CD4-positive, alpha-beta T cell (primary cell): ENCODE data around the gene SLC22A31. TPM values are rescaled to one million over a fixed set of nuclear protein-coding genes. Genes with fewer than 3 reads are reported as not detected.

ENCODE experiments used
- ATAC-seq: fragments of 200-7000 bp; cut with Tn5 transposase; one replicate; pipeline ENCODE4 v1.10.0; 2022; ENCODE audit warnings: mild to moderate bottlenecking; ENCODE audit not compliant: poor library complexity
- CTCF ChIA-PET: fragments of 350-600 bp; sonication (Branson Sonifier 250); formaldehyde crosslinking; loops from one replicate; lab custom pipeline; 2021; ENCODE audit warnings: antibody characterized with exemption, inconsistent platforms; lab: Charles Lee
- POLR2A ChIA-PET: fragments of 350-600 bp; sonication (Branson Sonifier 250); formaldehyde crosslinking; loops from one replicate; lab custom pipeline; 2021; ENCODE audit warnings: antibody characterized with exemption, inconsistent platforms; lab: Charles Lee
- DNase-seq, 14 experiments: peaks; one replicate each; pipeline ENCODE4 v3.0.0-alpha.2; 2013 to 2020; ENCODE audit warnings: mixed read lengths in 2 of 14
- H3K27ac ChIP-seq, 2 donors: one replicate each; pipeline versions ENCODE4 v1.5.1 to v1.7.0; 2013; ENCODE audit warnings: low read length in 2 of 2, low read depth in 1 of 2, mild to moderate bottlenecking in 1 of 2
- H3K27me3 ChIP-seq, 2 experiments: 1 replicate in 1 of 2; 2 replicates in 1 of 2; pipeline versions ENCODE4 v1.6.1 to v1.7.0; 2013; ENCODE audit warnings: low read length in 2 of 2, control low read depth in 1 of 2, mild to moderate bottlenecking in 1 of 2, moderate library complexity in 1 of 2; ENCODE audit not compliant: insufficient read depth in 2 of 2, control insufficient read depth in 1 of 2
- H3K36me3 ChIP-seq: one replicate; pipeline ENCODE4 v1.6.1; 2013; ENCODE audit warnings: low read length, control low read depth; ENCODE audit not compliant: insufficient read depth
- H3K4me1 ChIP-seq: one replicate; pipeline ENCODE4 v1.6.1; 2013; ENCODE audit warnings: low read length, control low read depth; ENCODE audit not compliant: insufficient read depth
- H3K4me3 ChIP-seq: one replicate; pipeline ENCODE4 v1.5.1; 2013; ENCODE audit warnings: mild to moderate bottlenecking, low read length, moderate library complexity
- H3K9me3 ChIP-seq, 2 experiments: 1 replicate in 1 of 2; 2 replicates in 1 of 2; pipeline versions ENCODE4 v1.6.1 to v1.7.0; 2013; ENCODE audit warnings: low read length in 2 of 2, mild to moderate bottlenecking in 2 of 2, control low read depth in 1 of 2, moderate library complexity in 1 of 2; ENCODE audit not compliant: control insufficient read depth in 1 of 2, insufficient read depth in 1 of 2
- H3K27ac Mint-ChIP-seq: one replicate; pipeline ENCODE4 v1.8.0; 2020; ENCODE audit warnings: mixed read lengths
- H3K27me3 Mint-ChIP-seq: one replicate; pipeline ENCODE4 v1.8.0; 2021; ENCODE audit warnings: mixed read lengths
- H3K36me3 Mint-ChIP-seq: one replicate; pipeline ENCODE4 v1.8.0; 2021; ENCODE audit warnings: low read depth, mixed read lengths
- H3K4me1 Mint-ChIP-seq: one replicate; pipeline ENCODE4 v1.8.0; 2021; ENCODE audit warnings: low read depth, mixed read lengths
- H3K4me3 Mint-ChIP-seq: one replicate; pipeline ENCODE4 v1.8.0; 2020; ENCODE audit warnings: mild to moderate bottlenecking, mixed read lengths
- H3K9me3 Mint-ChIP-seq: one replicate; pipeline ENCODE4 v1.8.0; 2020; ENCODE audit warnings: mixed read lengths
- intact Hi-C, 2 experiments: fragments of 100-400 bp; cut with DNase I in 1 of 2; cut with micrococcal nuclease in 1 of 2; formaldehyde crosslinking; loops; one replicate each; pipeline versions ENCODE4 v1.15.1 to v1.9.0; 2023 to 2025; cut with DNase I, micrococcal nuclease
- total RNA-seq, 174 experiments: library from RNA in 2 of 174; stranded (reverse) in 2 of 174; gene quantifications; one replicate each; pipeline ENCODE4 v1.2.3 and lab custom pipeline; 2021 to 2026
- TF ChIP-seq, protein P1 (sequence below): fragments of 200-600 bp; IDR thresholded peaks from one replicate; pipeline ENCODE4 v1.8.0; 2022; ENCODE audit warnings: antibody characterized with exemption, mild to moderate bottlenecking

SLC22A31 gene
- total RNA-seq, 2 experiments from 2014 or later = 2.1 to 2.9 TPM

DNA sequence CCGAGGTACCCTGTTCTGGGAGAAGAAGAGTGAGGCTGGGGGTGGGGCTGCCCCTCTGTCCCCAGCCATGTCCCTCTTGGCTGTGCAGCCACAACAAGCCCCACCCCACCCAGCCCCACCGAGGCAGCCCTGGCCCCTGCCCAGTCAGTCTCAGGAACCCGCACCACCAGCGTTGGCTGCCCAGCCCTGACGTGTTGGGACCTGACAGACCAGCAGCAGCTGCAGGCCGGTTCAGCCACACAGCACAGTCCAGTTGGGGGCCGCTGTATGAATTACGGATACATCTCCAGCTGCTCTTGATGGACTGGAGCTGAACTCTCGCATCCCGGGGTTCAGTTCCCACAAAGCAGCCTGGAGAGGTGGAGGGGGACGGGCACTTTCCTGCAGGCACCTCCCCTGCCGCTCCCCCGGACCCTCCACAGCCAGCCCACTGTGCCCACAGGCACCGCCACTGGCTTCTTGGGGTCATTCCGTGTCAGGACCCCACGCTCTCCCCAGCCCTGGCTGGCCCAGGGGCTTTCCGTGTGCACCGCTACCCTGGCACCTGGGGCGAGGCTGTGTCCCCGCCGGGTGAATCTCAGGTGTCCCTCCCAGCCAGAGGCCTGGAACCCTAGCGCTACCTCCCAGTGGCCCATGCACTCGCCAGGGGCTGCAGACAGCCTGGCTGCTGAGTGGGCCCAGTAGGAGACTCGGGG lies 21.7 kb downstream of the SLC22A31 start:
- Histone ChIP-seq H3K4me1 (peaks cover 7% of the 10 kb centered on the region), H3K36me3 (no peaks in the 10 kb centered on the region), H3K27me3 (no peaks in the 10 kb centered on the region), H3K9me3 (no peaks in the 10 kb centered on the region), H3K4me3 (no peak overlapping the region), H3K27ac (no peak overlapping the region)
- DNase-seq = no peak
- Mint-ChIP-seq H3K27me3 (no peaks in the 10 kb centered on the region), H3K4me1 (no peaks in the 10 kb centered on the region), H3K27ac (no peak overlapping the region), H3K9me3 (no peaks in the 10 kb centered on the region), H3K36me3 (no peaks in the 10 kb centered on the region), H3K4me3 (no peak overlapping the region)
- intact Hi-C loops = no loop called here
- CTCF ChIA-PET = no interaction called here
- no peak for ATAC-seq
- TF ChIP-seq, protein P1, sequence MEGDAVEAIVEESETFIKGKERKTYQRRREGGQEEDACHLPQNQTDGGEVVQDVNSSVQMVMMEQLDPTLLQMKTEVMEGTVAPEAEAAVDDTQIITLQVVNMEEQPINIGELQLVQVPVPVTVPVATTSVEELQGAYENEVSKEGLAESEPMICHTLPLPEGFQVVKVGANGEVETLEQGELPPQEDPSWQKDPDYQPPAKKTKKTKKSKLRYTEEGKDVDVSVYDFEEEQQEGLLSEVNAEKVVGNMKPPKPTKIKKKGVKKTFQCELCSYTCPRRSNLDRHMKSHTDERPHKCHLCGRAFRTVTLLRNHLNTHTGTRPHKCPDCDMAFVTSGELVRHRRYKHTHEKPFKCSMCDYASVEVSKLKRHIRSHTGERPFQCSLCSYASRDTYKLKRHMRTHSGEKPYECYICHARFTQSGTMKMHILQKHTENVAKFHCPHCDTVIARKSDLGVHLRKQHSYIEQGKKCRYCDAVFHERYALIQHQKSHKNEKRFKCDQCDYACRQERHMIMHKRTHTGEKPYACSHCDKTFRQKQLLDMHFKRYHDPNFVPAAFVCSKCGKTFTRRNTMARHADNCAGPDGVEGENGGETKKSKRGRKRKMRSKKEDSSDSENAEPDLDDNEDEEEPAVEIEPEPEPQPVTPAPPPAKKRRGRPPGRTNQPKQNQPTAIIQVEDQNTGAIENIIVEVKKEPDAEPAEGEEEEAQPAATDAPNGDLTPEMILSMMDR = no peak
- POLR2A ChIA-PET = no interaction called here

GRCh38 chr16:89177501-89177900 lies 22.8 kb downstream of the SLC22A31 start:
- H3K9me3 Mint-ChIP-seq = no peaks in the 10 kb centered on the region
- intact Hi-C loops = no loop called here
- no peak overlapping the region for H3K4me3 Mint-ChIP-seq
- Histone ChIP-seq H3K4me3 (no peak overlapping the region), H3K4me1 (peaks cover 4% of the 10 kb centered on the region), H3K27me3 (no peaks in the 10 kb centered on the region), H3K36me3 (no peaks in the 10 kb centered on the region), H3K27ac (no peak overlapping the region), H3K9me3 (no peaks in the 10 kb centered on the region)
- no peaks in the 10 kb centered on the region for H3K36me3 Mint-ChIP-seq
- ATAC-seq = no peak
- POLR2A ChIA-PET = no interaction called here
- DNase-seq = no peak
- CTCF ChIA-PET = no interaction called here
- no peaks in the 10 kb centered on the region for H3K27me3 Mint-ChIP-seq
- H3K27ac Mint-ChIP-seq = no peak overlapping the region
- TF ChIP-seq, protein P1 = no peak
- H3K4me1 Mint-ChIP-seq = no peaks in the 10 kb centered on the region

DNA sequence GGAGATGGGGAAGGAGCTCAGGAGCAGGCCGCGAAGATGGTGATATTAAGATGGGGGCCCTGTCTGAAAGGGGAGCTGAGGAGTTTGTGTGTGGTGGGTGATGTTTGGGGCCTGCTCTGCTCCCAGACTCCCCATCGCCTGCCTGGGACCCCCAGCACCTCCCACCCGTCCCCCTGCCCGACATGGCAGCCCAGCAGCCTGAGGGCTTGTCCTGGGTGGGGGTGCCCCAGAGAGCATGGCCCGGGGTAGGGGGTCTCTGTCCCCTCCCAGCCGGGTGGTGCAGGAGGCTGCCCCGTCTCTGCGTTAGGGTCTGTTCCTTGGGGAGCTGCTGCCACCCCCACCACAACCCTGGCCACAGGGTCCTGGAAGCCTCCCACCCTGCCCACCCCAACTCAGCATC lies 23.6 kb downstream of the SLC22A31 start:
- ChIA-PET POLR2A (no interaction called here), CTCF (no interaction called here)
- H3K9me3 Mint-ChIP-seq = no peaks in the 10 kb centered on the region
- intact Hi-C loops = no loop called here
- H3K27ac Mint-ChIP-seq = no peak overlapping the region
- no peaks in the 10 kb centered on the region for H3K36me3 Mint-ChIP-seq
- no peak overlapping the region for H3K4me3 Mint-ChIP-seq
- no peak for DNase-seq
- H3K4me1 ChIP-seq = peaks cover 2% of the 10 kb centered on the region
- no peaks in the 10 kb centered on the region for H3K27me3 ChIP-seq
- no peaks in the 10 kb centered on the region for H3K27me3 Mint-ChIP-seq
- H3K27ac ChIP-seq = no peak overlapping the region
- H3K4me3 ChIP-seq = no peak overlapping the region
- H3K36me3 ChIP-seq = no peaks in the 10 kb centered on the region
- no peaks in the 10 kb centered on the region for H3K4me1 Mint-ChIP-seq
- TF ChIP-seq, protein P1 = no peak
- H3K9me3 ChIP-seq = no peaks in the 10 kb centered on the region
- no peak for ATAC-seq
